ENCODE data around the gene CDCA5. TPM values are rescaled to one million over a fixed set of nuclear protein-coding genes. Genes with fewer than 3 reads are reported as not detected.

CDCA5 gene
- total RNA-seq, 1 experiment from 2014 or later: 94.8 TPM

- Histone ChIP-seq H2BK120ac (ENCODE audit: low read depth, low read length, poor library complexity, severe bottlenecking) (no peak overlapping the region), H2AK5ac (ENCODE audit: insufficient read length, low read length) (no peak overlapping the region), H3T11ph (ENCODE audit: low read length) (no peak overlapping the region), H2BK5ac (ENCODE audit: insufficient read length, low read length) (no peak overlapping the region), H3K23ac (ENCODE audit: insufficient read length, low read depth, low read length) (no peak overlapping the region), H3K23me2 (ENCODE audit: insufficient read length, low read depth, low read length, poor library complexity, severe bottlenecking) (no peaks in the 10 kb centered on the region), H3K79me1 (ENCODE audit: insufficient read depth, low read depth, low read length, poor library complexity, severe bottlenecking) (no peaks in the 10 kb centered on the region), H4K5ac (ENCODE audit: insufficient read length, low read depth, low read length) (no peak overlapping the region), H2BK20ac (ENCODE audit: low read depth, low read length, poor library complexity, severe bottlenecking) (no peak overlapping the region), H3K9ac (ENCODE audit: extremely low read depth, insufficient read length, low read length) (no peak overlapping the region), H3K56ac (ENCODE audit: insufficient read length, low read depth, low read length) (no peak overlapping the region), H2BK15ac (ENCODE audit: low read depth, low read length) (no peak overlapping the region), H3K14ac (ENCODE audit: insufficient read depth, low read length) (0 out of 2 replicates have a peak overlapping the region, but pooled peaks have one; percentile 72), H4K8ac (replicated peaks; ENCODE audit: insufficient read length, low read depth, low read length) (no peak overlapping the region), H3K4me2 (ENCODE audit: insufficient read depth, insufficient read length, low read length) (no peak overlapping the region), H3K27ac (ENCODE audit: insufficient read length, low read depth, low read length) (no peak overlapping the region), H4K20me1 (ENCODE audit: control insufficient read depth, insufficient read depth, insufficient read length) (no peaks in the 10 kb centered on the region), H3K4ac (ENCODE audit: low read depth, low read length) (no peak overlapping the region), H2AFZ (ENCODE audit: low read length) (no peak overlapping the region), H3K79me2 (ENCODE audit: insufficient read depth, low read length) (no peaks in the 10 kb centered on the region), H3K27me3 (ENCODE audit: insufficient read depth, low read length) (no peaks in the 10 kb centered on the region), H4K91ac (ENCODE audit: insufficient read length, low read depth, low read length) (peak overlapping the region; percentile 86), H3K9me3 (ENCODE audit: control insufficient read depth, low read depth, low read length) (no peaks in the 10 kb centered on the region), H3K4me1 (ENCODE audit: insufficient read depth, low read length) (peaks cover 6% of the 10 kb centered on the region; the same call in 1 of the 2 replicates), H3K18ac (ENCODE audit: insufficient read length, low read depth, low read length) (peak overlapping the region; percentile 69), H2BK12ac (ENCODE audit: insufficient read length, low read depth, low read length) (peak overlapping the region; percentile 1)
- Mint-ChIP-seq H3K4me1 (peaks cover 25 to 34% of the 10 kb centered on the region in 2 experiments), H3K36me3 (ENCODE audit: insufficient read depth in 1 of 3, low read depth in 3 of 3) (no peaks in the 10 kb centered on the region), H3K9me3 (no peaks in the 10 kb centered on the region), H3K27me3 (ENCODE audit: low read depth) (peaks cover 2% of the 10 kb centered on the region), H3K27ac (peak overlapping the region in 2 of 3 experiments; percentile 77 to 98; a peak in 5 of 7 replicates), H3K4me3 (peak overlapping the region in 1 of 2 experiments; percentile 68; a peak in 3 of 5 replicates)
- WGBS (ENCODE audit: extremely low coverage, insufficient read length, low lambda C conversion rate): no CpG with 5 or more reads among the region's 7 CpGs
- DNase-seq: no peak
- no peak for TF ChIP-seq CTCF (conservative IDR thresholded peaks at IDR 0.05)
Observed at GRCh38 chr11:65065851-65066250, 18.0 kb downstream of the CDCA5 start.

Data from H9 (cell line).